Caco-2 (cell line): ENCODE measurements around the gene RAP1A. TPM values are rescaled to one million over a fixed set of nuclear protein-coding genes. Genes with fewer than 3 reads are reported as not detected.

Source experiments
- BruUV-seq: library from RNA; stranded (reverse); fragments of 400-500 nt; replicated peaks from 2 replicates; lab custom pipeline; 2021; lab: Mats Ljungman, UMichigan
- CTCF ChIA-PET: fragments of 300-600 bp; sonication (Branson Sonifier 250); formaldehyde crosslinking; loops from one replicate; lab custom pipeline; 2022; ENCODE audit warnings: antibody characterized with exemption; lab: Charles Lee
- POLR2A ChIA-PET: fragments of 300-600 bp; sonication (Branson Sonifier 250); formaldehyde crosslinking; loops from one replicate; lab custom pipeline; 2022; ENCODE audit warnings: antibody characterized with exemption; lab: Charles Lee
- DNase-seq, 2 experiments: peaks; one replicate each; pipeline versions ENCODE4 v3.0.0 to v3.0.0-alpha.2; 2020 to 2022
- H3K27me3 ChIP-seq: replicated peaks from 2 replicates; pipeline ENCODE4 v1.6.0; 2011; ENCODE audit warnings: low read length; ENCODE audit not compliant: control insufficient read depth, insufficient read depth
- H3K36me3 ChIP-seq: 2 replicates; pipeline ENCODE4 v1.5.1; 2011; ENCODE audit warnings: low read length; ENCODE audit not compliant: control insufficient read depth, insufficient read depth
- H3K4me1 ChIP-seq: fragments of 250-450 bp; sonication (Bioruptor Pico); 2 replicates; pipeline ENCODE4 v1.5.1; 2020; ENCODE audit warnings: mild to moderate bottlenecking
- H3K4me3 ChIP-seq: 2 replicates; pipeline ENCODE4 v1.5.1; 2011; ENCODE audit warnings: low read depth, mild to moderate bottlenecking, control low read depth, low read length
- H3K9me3 ChIP-seq: fragments of 250-450 bp; sonication (Bioruptor Pico); 2 replicates; pipeline ENCODE4 v1.5.1; 2020; ENCODE audit warnings: mild to moderate bottlenecking, moderate library complexity
- H3K27ac Mint-ChIP-seq: one replicate; pipeline ENCODE4 v1.8.0; 2022; ENCODE audit warnings: mixed read lengths; ENCODE audit not compliant: unreplicated experiment
- H3K27me3 Mint-ChIP-seq: one replicate; pipeline ENCODE4 v1.8.0; 2022; ENCODE audit warnings: mixed read lengths; ENCODE audit not compliant: insufficient read depth, unreplicated experiment
- H3K36me3 Mint-ChIP-seq: one replicate; pipeline ENCODE4 v1.8.0; 2022; ENCODE audit warnings: mild to moderate bottlenecking, mixed read lengths; ENCODE audit not compliant: insufficient read depth, unreplicated experiment
- H3K4me1 Mint-ChIP-seq: one replicate; pipeline ENCODE4 v1.8.0; 2022; ENCODE audit warnings: low read depth, mixed read lengths; ENCODE audit not compliant: unreplicated experiment
- H3K4me3 Mint-ChIP-seq: one replicate; pipeline ENCODE4 v1.8.0; 2022; ENCODE audit warnings: mild to moderate bottlenecking, moderate library complexity, mixed read lengths; ENCODE audit not compliant: unreplicated experiment
- H3K9me3 Mint-ChIP-seq: one replicate; pipeline ENCODE4 v1.8.0; 2022; ENCODE audit warnings: mixed read lengths; ENCODE audit not compliant: unreplicated experiment
- intact Hi-C: fragments of 100-400 bp; cut with micrococcal nuclease; formaldehyde crosslinking; loops from one replicate; pipeline ENCODE4 v1.10.0; 2022; ENCODE audit not compliant: unreplicated experiment
- total RNA-seq: library from RNA; stranded (reverse); gene quantifications from 2 replicates; pipeline ENCODE4 v1.2.3, GENCODE V29; 2022
- TF ChIP-seq, protein P1 (sequence below), 2 experiments: fragments of 200-600 bp in 1 of 2; IDR thresholded peaks; 1 replicate in 1 of 2; 2 replicates in 1 of 2; pipeline versions ENCODE4 v1.5.1 to v1.8.0; 2011 to 2022; ENCODE audit warnings: antibody characterized with exemption in 1 of 2, control low read depth in 1 of 2, inconsistent platforms in 1 of 2, low read depth in 1 of 2, low read length in 1 of 2, mild to moderate bottlenecking in 1 of 2, moderate library complexity in 1 of 2; ENCODE audit not compliant: insufficient read depth in 1 of 2, severe bottlenecking in 1 of 2, unreplicated experiment in 1 of 2

The RAP1A gene
- total RNA-seq, 1 experiment from 2014 or later: 64.1 TPM

DNA sequence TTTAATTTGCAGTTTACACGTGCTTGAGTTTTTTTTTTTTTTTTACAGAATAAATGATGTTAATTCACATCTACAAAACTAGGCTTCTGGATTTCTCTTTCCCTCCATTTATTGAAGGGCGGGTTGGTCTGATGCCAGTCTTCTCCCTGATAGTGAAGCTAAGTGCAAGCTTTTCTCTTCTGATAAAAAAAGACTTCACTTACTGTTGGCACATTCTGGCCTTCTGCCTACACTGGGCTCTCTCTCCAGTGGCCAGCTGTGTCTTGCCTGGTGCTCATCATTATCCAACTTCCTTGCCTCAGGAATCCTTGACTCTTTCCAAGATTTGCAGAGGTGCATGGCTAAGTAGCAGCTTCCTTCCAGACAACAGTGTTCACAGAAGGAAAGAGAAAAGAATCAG, 7.6 kb upstream of the RAP1A start:
- Mint-ChIP-seq H3K36me3 (no peaks in the 10 kb centered on the region), H3K9me3 (no peaks in the 10 kb centered on the region), H3K27me3 (no peaks in the 10 kb centered on the region), H3K4me3 (no peak overlapping the region), H3K4me1 (peaks cover 5% of the 10 kb centered on the region), H3K27ac (no peak overlapping the region)
- Histone ChIP-seq H3K27me3 (no peaks in the 10 kb centered on the region), H3K4me1 (no peaks in the 10 kb centered on the region), H3K4me3 (no peak overlapping the region), H3K9me3 (no peaks in the 10 kb centered on the region), H3K36me3 (no peaks in the 10 kb centered on the region)
- ChIA-PET CTCF (no interaction called here), POLR2A (no interaction called here)
- intact Hi-C loops: no loop called here
- no TSS peak for BruUV-seq
- no peak for DNase-seq
- TF ChIP-seq, protein P1, sequence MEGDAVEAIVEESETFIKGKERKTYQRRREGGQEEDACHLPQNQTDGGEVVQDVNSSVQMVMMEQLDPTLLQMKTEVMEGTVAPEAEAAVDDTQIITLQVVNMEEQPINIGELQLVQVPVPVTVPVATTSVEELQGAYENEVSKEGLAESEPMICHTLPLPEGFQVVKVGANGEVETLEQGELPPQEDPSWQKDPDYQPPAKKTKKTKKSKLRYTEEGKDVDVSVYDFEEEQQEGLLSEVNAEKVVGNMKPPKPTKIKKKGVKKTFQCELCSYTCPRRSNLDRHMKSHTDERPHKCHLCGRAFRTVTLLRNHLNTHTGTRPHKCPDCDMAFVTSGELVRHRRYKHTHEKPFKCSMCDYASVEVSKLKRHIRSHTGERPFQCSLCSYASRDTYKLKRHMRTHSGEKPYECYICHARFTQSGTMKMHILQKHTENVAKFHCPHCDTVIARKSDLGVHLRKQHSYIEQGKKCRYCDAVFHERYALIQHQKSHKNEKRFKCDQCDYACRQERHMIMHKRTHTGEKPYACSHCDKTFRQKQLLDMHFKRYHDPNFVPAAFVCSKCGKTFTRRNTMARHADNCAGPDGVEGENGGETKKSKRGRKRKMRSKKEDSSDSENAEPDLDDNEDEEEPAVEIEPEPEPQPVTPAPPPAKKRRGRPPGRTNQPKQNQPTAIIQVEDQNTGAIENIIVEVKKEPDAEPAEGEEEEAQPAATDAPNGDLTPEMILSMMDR (IDR thresholded peaks at IDR 0.05; ENCODE audit: insufficient read depth in 1 of 2, low read depth in 1 of 2, low read length in 1 of 2, severe bottlenecking in 1 of 2, unreplicated experiment in 1 of 2): no peak

DNA sequence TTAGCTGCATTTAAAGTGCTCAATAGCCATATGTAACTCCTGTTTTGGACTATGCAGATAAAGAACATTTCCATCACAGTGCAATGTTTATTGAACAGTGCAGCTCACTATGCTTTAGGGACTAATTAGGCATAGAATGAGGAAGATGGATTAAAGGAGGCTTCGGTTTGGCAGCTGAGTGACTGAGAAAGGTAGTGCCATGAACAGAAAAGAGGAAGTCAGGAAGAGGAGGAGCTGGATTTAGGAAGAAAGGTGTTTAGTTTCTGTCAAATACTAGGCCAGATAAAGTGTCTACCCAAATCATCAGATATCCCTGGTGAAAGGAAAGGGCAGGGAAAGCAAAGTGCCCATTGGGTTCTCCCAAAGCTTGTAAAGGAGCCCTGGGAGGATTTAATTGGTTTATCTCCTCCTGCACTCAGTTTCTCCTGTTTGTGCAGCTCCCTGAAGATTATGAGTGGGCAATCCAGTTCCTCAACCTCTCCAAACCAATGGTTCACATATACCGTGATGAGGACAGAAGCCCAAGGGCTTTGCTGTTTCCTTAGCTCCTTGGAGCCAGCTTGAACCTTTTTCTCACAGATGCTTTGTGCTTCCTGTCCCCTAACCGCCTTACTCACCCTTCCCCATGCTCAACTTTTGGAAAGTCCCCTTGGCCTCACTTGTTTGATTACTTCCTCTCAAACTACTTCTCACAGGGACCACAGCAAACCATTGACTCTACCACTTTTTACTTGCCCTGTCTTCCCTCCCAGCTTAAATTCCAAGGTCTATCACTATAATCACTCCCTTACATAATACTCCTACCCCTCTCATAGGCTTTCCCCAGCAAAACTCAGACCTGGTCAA, 3.5 kb upstream of the RAP1A start:
- POLR2A ChIA-PET: no interaction called here
- no peaks in the 10 kb centered on the region for H3K27me3 ChIP-seq
- no peak overlapping the region for H3K27ac Mint-ChIP-seq
- H3K9me3 Mint-ChIP-seq: no peaks in the 10 kb centered on the region
- peaks cover 5% of the 10 kb centered on the region for H3K36me3 Mint-ChIP-seq
- CTCF ChIA-PET: interaction anchor here (0.6 kb wide), 1 partner anchor 108 kb away, joined by 3 read pairs; no protein-coding TSS in a partner anchor
- DNase-seq: no peak
- no peaks in the 10 kb centered on the region for H3K36me3 ChIP-seq
- no peak overlapping the region for H3K4me3 ChIP-seq
- H3K4me1 ChIP-seq: peaks cover 13% of the 10 kb centered on the region
- peaks cover 13% of the 10 kb centered on the region for H3K4me1 Mint-ChIP-seq
- intact Hi-C loops: no loop called here
- no peak overlapping the region for H3K4me3 Mint-ChIP-seq
- TF ChIP-seq, protein P1 (IDR thresholded peaks at IDR 0.05; ENCODE audit: insufficient read depth in 1 of 2, low read depth in 1 of 2, low read length in 1 of 2, severe bottlenecking in 1 of 2, unreplicated experiment in 1 of 2): no peak
- no TSS peak for BruUV-seq
- H3K9me3 ChIP-seq: no peaks in the 10 kb centered on the region
- no peaks in the 10 kb centered on the region for H3K27me3 Mint-ChIP-seq

DNA sequence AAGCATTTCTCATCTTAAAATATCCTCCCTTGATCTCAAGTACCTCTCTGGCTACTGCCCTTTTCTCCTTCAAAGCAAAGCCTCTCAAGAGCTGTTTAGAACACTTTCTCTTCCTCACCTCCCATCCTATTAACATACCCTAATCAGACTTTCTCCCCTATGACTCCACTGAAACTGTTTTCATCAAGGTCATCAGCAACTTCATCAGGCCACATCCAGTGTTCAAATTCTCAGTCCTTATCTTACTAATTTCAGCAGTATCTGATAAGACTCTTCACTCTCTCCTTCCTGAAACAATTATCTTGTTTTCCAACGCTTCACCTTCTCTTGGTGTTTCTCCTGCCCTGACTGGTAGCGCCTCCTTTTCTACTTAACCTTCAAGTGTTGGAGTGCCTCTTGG, 1.5 kb upstream of the RAP1A start:
- Mint-ChIP-seq H3K4me1 (peaks cover 28% of the 10 kb centered on the region), H3K36me3 (peaks cover 5% of the 10 kb centered on the region), H3K27ac (no peak overlapping the region), H3K27me3 (no peaks in the 10 kb centered on the region), H3K4me3 (no peak overlapping the region), H3K9me3 (no peaks in the 10 kb centered on the region)
- intact Hi-C loops: no loop called here
- Histone ChIP-seq H3K36me3 (no peaks in the 10 kb centered on the region), H3K4me3 (no peak overlapping the region), H3K27me3 (no peaks in the 10 kb centered on the region), H3K9me3 (no peaks in the 10 kb centered on the region), H3K4me1 (peaks cover 15% of the 10 kb centered on the region)
- TF ChIP-seq, protein P1 (IDR thresholded peaks at IDR 0.05; ENCODE audit: insufficient read depth in 1 of 2, low read depth in 1 of 2, low read length in 1 of 2, severe bottlenecking in 1 of 2, unreplicated experiment in 1 of 2): no peak
- no peak for DNase-seq
- BruUV-seq: no TSS peak
- ChIA-PET CTCF (interaction anchor here (0.6 kb wide), 1 partner anchor 110 kb away, joined by 3 read pairs; no protein-coding TSS in a partner anchor), POLR2A (no interaction called here)
